Gastroesophageal sphincter (tissue), 3 donors: ENCODE data around the gene ELMO1.

Experiments
- EP300 ChIP-seq: sonication (generic); formaldehyde crosslinking; IDR thresholded peaks from one replicate; pipeline ENCODE4 v1.6.1; 2017; ENCODE audit warnings: antibody characterized with exemption, mild to moderate bottlenecking
- POLR2A ChIP-seq, 2 donors: fragments of 450-650 bp; IDR thresholded peaks; one replicate each; pipeline ENCODE4 v1.6.1; 2017; ENCODE audit warnings: antibody characterized with exemption in 2 of 2, mild to moderate bottlenecking in 2 of 2, moderate library complexity in 1 of 2
- POLR2AphosphoS5 ChIP-seq: sonication (generic); formaldehyde crosslinking; IDR thresholded peaks from one replicate; pipeline ENCODE4 v1.6.1; 2017; ENCODE audit warnings: antibody characterized with exemption
- TF ChIP-seq, protein P1 (sequence below), 4 experiments: fragments of 200-600 bp in 2 of 4; fragments of 450-650 bp in 2 of 4; sonication (generic) in 1 of 4; IDR thresholded peaks; one replicate each; pipeline ENCODE4 v1.5.1; 2017 to 2019; ENCODE audit warnings: antibody characterized with exemption in 4 of 4, mild to moderate bottlenecking in 2 of 4, moderate library complexity in 2 of 4

DNA sequence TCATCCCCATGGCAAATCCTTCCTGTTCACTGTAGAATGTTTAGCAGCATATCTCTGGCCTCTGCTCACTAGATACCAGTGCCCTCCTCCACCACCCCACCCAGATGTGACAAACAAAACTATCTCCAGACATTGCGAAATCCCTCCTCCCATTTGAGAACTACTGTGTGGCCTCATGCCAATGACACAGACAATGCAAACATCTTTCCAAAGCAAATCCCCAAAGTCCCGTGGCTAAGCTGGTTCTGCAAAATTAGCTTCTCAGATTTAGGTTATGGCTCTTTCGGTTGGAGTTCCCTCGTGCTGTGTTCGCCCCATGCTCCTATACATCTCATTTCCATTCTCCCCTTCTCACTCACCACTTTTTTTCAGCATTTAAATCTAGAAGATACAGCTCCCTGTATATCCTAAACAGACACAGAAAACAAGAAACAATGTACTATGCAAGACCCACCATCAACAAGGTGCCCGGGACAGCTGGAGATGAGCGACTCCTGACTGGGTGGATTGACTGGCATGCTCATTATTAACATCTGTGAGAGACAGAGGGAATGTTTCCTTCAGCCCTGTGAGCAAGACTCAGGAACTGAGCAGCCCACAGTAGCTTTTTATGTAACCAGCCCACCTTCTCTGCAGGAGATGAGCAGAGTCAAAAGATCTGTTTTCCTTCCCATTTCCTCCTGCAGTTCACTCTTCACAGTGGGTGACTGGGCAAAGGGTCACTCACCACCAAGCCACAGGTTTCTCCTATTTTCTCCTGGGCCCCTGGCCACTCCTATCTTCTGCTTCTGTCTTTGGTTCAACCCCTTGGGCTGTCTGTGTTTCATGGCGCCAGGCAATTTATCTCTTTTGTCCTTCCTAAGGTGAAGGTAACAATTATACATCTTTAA is 498.7 kb downstream of the ELMO1 start:
- TF ChIP-seq, protein P1, sequence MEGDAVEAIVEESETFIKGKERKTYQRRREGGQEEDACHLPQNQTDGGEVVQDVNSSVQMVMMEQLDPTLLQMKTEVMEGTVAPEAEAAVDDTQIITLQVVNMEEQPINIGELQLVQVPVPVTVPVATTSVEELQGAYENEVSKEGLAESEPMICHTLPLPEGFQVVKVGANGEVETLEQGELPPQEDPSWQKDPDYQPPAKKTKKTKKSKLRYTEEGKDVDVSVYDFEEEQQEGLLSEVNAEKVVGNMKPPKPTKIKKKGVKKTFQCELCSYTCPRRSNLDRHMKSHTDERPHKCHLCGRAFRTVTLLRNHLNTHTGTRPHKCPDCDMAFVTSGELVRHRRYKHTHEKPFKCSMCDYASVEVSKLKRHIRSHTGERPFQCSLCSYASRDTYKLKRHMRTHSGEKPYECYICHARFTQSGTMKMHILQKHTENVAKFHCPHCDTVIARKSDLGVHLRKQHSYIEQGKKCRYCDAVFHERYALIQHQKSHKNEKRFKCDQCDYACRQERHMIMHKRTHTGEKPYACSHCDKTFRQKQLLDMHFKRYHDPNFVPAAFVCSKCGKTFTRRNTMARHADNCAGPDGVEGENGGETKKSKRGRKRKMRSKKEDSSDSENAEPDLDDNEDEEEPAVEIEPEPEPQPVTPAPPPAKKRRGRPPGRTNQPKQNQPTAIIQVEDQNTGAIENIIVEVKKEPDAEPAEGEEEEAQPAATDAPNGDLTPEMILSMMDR (IDR thresholded peaks at IDR 0.05), result no peak
- TF ChIP-seq POLR2AphosphoS5 (no peak), POLR2A (IDR thresholded peaks at IDR 0.05) (no peak), EP300 (no peak)
